Kidney capillary endothelial cell (primary cell): ENCODE measurements around the gene NAA40.
A peak's percentile ranks its signal among the peaks of the same experiment; 100 is the strongest.

Experiments
- DNase-seq: peaks from one replicate; pipeline ENCODE4 v3.0.0-alpha.2; 2018; ENCODE audit warnings: low spot score

Gene NAA40

DNA sequence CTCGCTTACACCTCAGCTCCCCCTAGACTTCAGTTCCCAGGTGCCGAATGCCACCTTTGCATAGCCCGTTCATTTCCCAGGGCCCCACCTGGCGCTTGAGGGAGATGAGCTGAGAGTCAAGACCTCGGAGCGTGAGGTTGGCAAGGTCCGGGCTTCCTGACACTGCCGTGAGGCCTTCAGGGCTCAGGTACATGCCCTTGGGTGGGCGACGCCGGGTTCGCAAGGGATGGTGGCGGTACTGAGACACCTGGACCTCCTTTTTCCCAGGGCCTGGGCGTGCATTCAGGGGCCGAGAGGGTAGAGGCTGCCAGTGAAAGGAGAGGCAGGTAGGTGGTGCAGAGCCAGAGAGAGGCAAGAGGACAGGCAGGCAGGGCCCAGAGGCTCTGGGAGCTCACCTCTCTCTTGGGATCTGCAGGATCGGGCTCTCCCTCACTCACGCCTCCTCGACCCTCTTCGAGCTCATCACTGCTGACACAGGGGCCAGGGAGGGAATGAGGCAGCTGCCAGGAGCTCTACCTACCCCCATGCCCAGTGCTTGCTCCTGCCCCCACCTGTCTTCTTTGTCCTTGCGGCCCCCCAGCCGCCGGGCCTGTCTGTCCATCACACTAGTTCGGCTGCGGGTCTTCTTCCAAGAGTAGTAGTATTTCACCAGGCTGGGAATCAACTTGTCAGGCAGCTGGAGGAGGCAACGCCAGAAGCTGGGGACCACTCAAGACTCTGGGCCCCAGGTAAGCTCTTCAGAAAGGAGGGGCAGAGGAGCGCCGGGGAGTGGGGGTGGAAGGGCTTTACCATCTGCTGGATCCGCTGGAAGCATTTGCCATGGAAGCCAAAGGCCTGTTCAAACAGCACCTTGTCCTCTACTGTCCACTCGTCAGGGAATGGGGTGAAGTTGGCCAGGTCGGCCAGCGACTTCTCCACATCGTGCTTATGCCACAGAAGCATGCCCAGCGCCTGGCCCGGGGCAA, 24.7 kb upstream of the NAA40 start:
- no peak for DNase-seq

DNA sequence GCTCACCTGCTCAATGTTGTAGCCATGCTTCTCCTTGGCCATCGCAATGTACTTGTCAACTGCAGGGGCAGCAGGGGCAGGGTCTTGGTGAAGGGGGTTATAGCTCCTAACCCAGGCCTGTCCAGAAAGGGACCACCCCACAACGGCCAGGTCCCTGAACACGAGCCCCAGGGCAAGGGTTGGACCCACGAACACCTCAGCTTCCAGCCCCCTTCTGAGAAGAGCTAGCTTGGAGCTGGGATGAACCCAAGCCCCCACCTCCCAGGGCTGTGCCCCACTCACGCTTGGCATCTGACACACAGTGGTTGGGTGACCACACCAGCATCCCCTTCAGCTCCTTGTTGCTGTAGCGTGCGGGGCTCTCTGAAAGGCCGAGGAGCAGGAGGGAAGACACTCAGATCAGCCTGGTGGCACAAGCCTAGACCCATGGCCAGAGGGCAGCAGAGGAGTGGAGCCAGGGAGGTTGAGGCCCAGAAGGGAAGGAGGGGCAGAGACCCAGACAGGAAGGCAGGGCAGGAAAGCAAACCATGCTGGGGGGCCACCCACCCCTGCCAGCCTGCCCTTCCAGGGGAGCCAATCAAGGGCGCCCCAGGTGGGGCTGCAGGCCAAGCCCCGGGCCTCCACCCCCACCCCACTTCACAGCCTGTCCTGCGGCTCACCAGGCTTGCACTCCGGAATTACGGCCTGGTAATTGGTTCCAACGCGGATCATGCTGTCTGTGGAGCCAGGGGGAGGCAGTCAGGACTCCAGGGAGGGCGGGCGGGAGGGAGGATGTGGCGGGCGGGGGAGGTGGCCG, 23.7 kb upstream of the NAA40 start:
- DNase-seq: no peak

DNA sequence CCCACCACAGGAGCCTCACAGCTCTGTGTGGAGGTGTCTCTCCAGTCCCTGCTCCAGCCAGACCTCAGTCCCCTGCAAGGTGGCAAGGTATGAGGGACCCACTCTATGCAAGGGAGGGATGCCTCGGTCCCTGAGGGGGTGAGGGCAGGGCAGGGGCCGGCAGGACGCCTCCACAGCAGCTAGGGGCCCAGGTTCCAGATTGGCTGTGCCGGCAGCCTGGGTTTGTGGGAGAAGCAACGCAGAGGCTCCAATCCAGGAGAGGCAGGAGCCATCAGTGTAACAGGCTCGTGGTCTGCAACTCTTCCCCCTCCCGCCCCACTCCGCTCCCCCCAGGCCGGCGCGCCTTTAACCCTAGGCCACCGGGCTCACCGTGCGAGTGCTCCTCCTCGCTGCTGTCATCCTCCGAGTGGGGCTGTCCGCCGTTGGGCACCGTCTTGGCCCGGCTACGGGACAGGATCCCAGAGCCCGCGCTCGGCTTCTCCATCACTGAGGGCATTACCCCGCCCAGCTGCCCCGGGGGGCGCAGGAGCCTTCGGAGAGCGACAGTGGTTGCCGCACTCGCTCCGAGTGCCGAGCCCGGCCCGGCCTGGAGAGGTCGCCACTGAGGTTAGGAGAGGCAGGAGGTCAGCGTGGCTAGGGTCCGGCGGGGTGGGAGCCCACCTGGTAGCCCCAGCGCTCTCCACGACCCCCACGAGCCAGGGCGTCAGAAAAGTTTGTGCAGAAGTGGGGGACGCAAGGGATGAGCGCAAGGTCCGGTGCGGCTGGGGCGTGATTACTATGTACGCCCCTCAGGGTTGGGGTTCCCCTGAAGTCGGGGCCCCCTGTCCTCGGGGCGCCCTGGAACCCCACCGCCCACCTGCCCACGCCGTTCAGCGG, 22.6 kb upstream of the NAA40 start:
- no peak for DNase-seq

DNA sequence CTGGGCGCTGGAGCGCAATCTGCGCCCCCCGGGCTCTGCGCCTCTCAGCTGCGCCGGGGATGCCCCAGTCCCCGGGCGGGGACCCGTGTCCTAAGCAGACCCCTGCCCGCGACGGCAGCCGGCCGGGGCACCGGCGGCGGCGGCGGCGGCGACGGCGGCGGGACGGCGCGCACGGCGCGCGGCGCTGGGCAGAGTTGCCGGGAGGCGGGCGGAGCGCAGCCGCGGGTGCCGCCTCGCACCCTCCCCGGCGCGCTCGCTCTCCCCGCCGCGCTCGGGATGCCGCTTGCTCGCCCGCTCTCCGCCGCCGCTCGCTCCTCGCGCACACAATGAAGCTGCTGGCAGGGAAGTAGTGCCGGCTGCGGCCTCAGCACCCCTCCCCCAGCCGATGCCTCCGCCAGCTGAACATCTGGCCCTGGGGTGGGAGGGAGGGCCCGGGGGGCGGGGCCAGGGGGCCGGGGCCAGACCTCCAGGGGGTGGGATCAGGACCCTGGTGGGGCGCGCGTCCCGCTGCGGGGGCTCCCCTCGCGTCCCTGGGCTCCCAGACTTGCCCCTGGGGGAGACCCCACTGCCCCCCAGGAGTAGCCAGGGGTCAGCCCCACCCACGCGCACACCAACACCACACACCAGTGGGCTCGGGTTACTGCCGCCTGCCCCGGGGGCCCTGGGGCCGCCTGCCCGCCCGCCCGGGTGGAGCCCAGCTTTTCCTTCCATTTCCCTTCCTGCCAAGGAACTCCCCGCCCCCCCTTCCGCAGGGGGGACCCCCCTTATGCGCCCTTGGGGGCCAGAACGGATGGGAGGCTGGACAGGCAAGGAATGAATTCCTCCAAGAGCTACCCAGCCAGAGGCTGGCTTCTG, 21.7 kb upstream of the NAA40 start, which contains the start of gene RCOR2:
RCOR2 (minus strand) TSS at position 328 of the 855 bp plus-strand sequence. CDS start 708 bp downstream, outside the sequence.
- DNase-seq: peak; percentile 44

DNA sequence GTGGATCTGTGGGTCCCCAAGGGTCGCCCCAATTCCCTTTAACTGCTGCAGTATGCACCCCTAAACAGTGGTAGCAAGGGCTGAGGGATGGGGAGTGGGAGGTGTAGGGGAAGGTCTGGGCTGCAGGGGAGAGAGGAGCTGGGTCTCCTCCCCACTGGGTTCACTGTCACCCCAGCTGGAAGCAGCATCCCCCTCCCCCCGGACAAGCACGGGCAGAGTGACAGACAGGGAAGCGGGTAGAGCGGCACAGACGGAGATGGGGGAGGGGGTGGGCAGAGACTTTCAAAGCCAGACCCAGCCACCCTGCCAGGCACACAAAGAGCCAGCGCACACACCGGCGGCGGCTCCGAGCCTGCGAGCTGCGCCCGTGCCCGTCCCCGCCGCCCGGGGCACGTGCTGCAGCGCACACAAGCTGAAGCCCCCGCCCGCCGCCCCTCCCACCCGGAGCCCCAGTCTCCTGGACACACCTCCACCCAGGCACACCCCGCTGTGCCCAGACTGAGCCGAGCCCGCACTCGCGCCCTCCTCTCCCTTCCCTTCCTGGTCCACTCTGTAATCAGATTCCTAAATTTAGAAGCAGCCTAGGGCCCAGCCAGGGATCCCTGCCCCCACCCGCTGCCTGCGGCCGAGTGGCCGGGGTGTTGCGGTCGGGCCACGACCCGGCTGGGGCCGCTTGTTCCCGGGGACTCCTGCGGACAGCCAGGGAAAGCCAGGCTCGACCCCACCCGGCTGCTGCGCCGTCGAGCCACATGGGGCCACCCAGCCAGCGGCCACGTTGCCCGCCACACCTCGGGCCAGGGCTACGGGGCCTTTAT, 20.9 kb upstream of the NAA40 start:
- no peak for DNase-seq

DNA sequence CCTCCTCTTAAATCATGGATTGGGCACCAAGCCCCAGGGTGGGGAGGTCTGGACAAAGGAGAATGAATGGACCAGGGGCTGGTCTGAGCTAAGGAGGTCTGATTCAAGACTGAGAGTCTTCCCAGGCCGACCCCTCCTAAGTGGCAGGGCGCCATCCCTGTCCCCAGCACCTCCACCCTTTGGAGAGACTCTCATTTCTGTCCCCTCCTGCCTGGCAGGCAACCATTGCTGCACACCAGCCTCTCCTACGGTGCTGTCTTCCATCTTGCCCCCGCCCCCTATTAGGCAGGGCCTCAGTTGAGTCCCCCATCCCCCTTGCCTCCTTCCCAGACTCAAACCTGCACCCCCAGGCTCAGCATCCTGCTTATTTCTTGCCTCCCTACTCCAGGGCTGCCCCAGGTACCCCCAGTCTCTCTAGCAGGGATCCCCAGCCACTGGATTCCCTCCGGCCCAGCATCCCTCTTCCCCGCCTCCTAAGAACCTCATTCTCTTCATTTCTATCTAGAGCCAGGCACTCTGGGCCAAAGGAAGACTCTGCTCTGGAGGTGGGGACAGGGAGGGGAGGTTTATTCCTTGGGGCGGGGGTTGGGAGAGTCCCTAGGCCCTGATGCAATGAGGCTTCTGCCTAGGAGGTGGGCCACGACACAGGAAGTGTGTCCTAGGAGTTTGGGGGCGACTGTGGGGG, 20.2 kb upstream of the NAA40 start:
- DNase-seq: no peak

DNA sequence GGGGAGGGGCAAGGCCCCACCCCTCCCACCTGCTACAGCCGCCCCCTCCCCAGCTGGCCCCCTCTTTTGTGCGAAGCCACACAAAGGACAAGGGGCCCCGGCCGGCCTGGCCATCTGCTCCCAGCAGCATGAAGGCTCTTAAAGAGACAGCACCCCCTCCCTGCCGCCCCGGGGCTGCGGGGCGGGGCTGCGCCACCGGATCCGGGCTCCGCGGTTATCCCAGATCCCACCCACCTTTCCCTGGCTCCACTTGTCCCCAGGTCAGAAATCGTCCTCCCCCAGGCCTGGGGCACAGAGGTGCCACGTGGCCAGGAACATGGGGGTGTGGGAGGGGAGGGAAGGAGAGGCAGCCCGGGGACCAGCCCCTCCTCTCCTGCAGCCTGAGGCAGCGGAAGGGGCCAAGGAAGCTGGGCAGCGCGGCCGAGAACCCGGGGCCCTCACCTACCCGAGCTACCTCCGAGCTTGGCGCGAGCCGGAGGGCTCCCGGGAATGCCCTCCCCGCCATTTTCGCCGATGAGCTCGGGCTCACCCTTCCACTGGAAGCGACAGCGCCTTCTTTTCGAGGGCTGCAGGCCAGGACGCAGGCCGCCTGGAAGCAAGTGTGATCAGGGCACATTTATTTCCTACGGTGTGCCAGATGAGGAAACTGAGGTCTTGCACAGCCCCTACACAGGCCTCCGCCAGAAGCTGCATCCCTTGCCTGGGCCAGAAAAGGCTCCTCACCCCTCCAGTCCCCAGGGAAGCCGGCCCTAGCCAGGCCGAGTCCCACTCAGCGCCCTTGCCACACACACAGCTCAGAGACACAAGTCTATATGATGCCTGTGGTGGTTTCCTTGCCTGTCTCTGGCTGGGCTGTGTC, 19.3 kb upstream of the NAA40 start:
- no peak for DNase-seq

DNA sequence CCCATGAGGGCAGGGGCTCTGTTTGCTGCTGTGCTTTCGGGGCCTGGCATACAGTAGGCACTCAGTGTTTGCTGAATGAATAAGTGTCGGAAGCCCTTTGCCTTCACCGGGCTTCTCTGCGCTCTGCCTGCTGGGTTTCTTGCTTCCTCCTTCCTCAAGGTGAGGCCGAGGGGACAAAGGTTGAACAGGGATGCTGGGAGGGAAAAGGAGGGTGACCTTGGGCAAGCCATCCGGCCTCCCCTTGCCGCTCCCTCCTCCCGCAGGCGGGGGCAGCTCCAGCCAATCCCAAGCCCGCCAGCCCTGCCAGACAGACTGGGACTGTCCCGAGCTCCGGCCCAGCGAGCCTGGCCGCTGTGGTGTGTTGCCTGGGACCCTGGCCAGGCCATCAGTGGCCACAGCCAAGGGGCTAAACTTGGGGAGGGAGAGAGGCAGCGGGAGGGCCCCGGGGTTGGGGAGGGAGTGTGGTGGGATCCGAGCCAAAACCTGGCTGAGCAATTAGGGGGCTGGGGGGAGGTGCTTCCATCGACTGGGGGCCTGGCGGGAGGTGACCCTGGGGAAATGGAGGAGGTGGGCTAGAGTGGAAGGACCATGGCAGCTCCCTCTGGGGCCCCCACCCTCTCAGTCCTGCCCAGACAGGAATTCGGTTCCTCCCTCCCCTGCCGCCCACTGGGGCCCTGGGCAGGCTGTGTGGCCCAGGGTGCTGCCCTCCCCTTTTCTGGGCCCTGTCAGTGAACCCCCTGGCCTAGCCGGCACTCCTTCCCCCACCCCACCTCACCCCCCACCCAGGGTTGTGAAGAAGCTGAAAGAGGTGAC, 18.5 kb upstream of the NAA40 start:
- DNase-seq: no peak

DNA sequence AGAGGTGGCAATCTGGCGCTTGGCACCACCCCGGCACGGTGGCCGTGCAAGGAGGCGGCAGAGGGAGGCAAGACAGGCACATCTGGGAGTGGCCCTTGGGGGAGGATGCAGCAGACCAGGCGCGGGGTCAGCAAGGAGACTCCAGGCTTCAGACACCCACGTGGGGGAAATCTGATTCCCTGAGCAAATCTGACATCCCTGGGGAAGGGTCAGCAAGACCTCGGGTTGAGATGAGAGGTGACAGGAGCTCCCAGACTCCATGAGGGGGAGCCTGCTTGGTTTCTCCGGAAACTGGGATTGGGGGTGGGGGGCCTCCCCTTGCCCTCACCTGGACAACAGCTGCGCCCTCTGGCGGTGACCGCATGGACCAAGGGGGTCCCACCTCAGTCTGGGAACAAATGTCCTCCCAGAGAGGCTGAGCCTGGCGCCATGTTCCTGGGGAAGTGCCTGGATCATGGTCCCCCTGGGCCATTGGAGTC, 17.8 kb upstream of the NAA40 start:
- no peak for DNase-seq

DNA sequence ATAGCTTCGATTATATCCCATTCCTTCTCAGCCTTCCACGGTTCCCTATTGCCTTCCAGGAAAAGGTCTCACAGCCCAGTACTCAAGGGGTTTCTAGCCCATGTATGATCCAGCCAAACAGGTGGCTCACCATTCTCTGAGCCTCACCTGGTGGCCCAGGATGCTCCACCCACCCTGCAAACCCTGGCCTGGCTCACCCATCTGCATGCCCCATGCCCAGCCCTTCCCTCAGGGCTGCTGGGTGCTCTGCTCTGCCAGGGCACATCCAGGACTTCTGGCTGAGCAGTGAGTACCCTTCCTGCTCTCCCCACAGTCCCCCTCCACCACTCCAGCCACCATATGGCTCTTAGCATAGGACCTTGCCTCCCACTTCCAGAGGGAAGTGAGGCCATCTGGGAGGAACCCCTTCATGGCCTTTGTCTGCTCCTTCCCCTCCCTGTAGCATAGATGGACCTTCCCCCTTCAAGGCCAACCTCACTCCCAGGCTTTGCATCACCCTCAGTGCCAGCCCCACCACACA, 16.1 kb upstream of the NAA40 start:
- no peak for DNase-seq

DNA sequence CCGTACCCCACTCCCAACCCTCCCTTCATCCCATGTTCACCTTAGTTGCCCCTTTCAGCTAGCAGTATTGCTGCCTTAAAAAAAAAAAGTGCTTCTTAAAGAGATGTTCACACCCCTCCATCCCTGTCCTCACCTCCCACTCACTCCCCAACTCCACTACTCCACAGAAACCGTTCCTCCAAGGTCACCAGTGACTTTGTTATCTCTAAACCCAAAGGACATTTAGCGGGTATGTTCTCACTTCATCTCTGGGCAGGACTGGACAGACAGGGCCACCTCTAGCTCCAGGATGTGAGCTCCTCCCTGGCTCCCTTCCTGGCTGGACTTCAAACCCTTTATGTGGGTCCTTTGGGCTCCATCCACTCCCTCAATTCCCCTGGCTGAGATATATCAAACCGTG, 15.5 kb upstream of the NAA40 start:
- DNase-seq: no peak

DNA sequence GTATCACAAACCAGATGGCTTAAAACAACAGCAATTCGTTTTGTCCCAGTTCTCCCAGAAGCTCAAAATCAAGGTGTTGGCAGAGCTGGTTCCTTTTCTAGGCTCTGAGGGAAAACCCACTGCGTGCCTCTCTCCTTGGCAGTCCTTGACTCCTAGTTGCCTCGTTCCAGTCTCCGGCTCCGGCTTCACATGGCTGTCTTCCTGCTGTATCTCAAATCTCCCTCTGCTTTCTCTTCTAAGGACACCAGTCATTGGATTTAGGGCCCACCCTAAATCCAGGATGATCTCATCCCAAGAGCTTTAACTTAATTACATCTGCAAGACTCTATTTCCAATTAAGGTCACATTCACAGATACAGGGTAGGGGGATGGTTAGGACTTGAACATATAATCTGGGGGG, 9.2 kb upstream of the NAA40 start:
- no peak for DNase-seq

DNA sequence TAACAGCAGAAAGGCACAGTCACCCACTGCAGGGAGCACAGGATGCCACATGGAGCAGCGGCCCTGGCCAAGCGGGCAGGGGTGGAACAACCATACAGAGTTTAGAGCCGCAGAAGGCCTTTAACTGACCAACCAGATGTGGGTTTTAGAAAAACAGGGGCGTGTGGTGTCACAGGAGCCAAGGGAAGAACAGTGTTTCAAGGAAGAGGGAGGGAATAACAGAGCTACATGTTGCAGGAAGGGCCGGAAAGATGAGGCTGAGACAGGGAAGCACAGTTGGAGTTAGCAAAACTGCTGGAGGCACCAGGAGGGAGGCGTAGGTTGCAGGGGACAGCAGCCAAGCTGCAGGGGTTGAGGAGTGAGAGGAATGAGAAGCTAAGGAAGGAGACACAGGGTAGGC, 7.8 kb upstream of the NAA40 start:
- no peak for DNase-seq

DNA sequence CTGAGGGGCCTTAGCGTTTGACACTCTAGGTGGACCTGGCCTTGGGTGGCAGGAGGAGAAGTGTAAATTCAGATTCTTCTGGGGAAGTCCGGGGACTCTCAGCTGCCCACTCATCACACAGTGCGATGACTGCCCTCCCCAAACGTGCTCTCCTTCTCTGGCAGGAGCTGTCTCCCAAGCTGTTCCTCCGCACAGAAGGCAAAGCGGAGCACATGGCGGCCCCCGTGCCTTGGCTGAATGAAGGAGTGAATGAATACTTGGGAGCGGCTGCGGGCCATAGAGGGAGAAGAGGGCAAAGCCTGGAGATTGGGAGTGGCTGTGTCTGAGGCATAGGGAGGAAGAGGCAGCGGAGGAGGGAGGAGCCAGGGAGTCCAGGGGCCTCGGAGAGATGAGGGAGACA, 6.9 kb upstream of the NAA40 start:
- DNase-seq: no peak

DNA sequence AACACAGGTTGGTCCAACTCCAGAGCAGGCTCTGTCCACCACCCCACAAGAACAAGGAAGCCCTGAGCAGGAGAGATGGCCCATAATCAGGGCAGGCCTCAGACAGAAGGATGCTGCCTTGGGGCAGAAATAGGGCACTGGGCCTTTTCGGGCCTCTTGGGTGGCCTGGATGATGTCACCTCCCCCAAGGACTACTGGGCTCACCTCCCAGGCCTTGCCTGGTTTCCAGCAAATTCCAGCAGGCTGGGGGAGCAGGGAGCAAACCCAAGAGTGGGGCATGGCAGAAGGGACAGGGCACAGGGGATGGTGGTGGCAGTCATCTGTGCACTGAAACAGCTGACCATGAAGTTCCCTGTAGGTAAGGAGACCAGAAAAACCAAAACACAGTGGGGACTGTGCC, 5.3 kb upstream of the NAA40 start:
- no peak for DNase-seq

DNA sequence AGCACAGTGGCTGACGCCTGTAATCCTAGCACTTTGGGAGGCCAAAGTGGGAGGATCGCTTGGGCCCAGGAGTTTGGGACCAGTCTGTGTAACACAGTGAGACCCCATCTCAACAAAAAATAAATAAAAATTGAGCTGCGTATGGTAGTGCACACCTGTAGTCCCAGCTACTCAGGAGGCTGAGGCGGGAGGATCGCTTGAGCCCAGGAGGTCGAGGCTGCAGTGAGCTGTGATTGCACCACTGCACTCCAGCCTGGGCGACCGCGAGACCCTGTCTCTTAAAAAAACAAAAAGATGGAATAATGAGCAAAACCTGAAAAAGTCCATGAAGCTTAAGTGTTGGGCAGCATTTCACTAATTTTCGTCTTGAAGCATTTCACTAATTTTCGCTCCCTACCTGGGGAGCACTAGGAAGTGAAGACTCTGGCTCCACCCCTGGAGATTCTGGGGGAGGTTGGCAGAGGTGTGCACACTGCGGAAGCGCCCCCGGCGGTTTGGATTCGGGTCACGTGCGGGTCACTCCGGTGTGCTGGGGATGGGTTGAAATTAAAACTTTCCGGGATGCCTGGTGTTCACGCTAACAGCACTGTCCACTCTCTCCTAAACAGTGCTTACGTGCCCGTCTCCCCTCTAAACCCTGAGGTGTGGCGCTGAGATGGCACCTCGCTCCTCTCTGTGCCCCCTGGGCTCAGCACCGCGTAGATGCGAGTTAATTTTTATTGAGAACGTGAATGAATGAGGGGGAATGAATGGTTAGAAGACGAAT, 906 bp upstream of the NAA40 start:
- no peak for DNase-seq
